ENCODE measurements around the gene NUDT13.

The NUDT13 gene

DNA sequence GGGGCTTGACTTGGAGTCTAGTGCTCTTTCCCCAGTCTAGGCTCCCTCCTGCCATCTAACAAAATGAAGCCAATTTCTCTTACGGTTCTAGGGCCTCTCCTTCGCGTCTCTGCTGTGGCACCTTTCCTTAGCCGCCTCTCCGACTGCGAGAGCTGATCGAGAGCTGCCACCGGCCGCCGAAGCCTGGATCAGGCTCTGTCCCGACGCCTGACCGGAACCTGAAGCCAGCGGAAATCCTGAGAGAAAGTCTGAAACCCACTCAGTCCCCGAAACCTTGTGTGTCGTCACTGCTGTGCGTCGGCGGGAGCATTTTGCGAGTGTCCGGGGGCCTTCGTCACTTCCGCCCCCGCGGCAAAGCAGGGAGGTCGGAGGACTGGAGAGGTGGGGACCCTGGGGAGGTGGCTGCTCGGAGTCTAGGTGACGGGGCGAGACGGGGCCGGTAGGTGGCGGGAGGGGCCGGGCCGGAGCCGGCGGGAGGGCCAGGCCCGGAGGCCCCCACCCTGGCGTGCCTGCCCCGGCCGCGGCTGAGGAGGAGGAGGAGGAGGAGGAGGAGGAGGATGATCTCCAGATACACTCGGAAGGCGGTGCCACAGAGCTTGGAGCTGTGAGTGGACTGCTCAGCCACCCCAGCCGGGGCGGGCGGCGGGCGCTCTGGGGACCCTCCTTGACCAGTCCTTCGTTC lies 57.7 kb downstream of the NUDT13 start, which contains the start of the genes ECD and FAM149B1:
Gene ECD (minus strand): TSS at position 226 of the 682 bp plus-strand sequence. CDS start 4,071 bp downstream, outside the sequence.
Gene FAM149B1 (plus strand): TSS at position 337 of the 682 bp plus-strand sequence. CDS start 221 bp downstream, at position 558.
- peak; percentile 56 for DNase-seq

DNA sequence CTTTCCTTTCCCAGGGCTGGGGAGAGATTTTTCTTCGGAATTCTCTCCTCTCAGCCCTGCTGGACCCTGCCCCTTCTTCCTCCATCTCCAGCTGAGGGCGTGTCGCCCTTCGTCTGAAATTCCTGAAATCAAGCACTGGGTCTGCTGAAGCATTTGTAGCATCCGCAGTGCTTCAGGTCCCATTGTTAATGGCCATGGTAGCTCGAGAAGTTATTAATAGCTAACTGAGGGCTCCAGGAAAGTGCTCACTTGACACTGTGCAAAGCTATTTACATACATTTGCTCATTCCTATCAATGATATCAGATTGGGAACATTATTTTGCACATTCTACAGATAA lies 58.2 kb downstream of the NUDT13 start:
- no peak for DNase-seq

DNA sequence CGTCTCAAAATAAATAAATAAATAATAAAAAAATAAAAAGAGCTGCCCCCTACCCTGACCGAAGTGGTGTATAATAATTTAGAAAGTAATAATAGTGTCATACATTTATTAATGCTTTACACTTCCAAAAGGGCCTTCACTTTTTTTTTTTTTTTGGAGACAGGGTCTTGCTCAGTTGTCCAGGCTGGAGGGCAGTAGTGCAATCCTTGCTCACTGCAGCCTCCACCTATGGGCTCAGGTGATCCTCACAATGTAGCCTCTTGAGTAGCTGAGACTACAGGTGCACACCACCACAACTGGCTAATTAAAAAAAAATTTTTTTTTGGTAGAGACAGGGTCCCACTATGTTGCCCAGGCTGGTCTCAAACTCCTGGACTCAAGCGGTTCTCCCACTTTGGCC lies 59.1 kb downstream of the NUDT13 start:
- DNase-seq: no peak

DNA sequence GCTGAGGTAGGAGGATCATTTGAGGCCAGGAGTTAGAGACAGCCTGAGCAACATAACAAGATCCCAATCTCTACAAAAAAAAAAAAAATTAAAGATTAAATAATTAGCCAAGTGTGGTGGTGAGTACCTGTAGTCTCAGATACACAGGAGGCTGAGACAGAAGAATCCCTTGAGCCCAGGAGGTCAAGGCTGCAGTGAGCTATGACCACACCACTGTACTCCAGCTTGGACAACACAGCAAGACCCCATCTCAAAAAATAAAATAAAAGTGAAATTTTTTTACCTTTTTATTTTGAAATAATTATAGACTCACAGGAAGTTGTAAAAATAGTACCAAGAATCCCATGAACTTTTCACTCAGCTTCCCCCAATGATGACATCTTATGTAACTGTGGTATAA lies 62.6 kb downstream of the NUDT13 start:
- DNase-seq: no peak

DNA sequence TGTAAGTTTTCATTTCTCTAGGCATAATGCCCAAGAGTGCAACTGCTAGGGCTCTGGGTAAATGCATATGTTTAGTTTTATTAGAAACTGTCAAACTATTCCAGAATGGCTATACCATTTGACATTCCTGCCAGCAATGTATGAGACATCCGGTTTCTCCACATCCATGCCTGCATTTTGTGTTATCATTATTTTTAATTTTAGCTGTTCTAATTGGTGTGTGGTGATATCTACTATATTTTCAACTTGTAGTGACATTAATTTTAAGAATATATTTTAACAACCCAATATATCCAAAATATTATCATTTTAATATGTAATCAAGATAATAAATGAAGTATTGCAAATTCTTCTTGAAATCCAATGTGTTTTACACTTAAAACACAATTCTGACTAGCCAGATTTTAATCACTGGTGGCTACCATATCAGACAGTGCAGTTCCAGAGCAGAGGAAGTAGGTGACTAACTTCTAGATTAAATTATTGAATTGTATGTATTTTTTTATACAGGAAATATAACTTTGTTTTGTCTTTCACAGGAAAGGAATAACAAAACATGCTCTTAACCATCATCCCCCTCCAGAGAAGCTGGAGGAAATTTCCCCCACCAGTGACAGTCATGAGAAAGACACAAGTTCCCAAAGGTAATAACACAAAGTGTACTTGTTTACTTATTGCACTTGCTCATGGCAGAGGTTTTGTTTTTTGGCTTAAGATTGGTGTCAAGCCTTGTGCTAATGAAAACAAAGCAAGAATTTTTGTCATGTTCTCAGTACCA lies 64.1 kb downstream of the NUDT13 start:
- DNase-seq: no peak
